Measurements from ENCODE around the gene PIAS4. TPM values are rescaled to one million over a fixed set of nuclear protein-coding genes. Genes with fewer than 3 reads are reported as not detected.

Gene PIAS4
- total RNA-seq, 5 donors from 2014 or later (not counting 1 experiment from before 2014, with no cell fraction given) = 21.8 to 42.6 (median 31.4) TPM

GRCh38 chr19:4060621-4061177 is 53.2 kb downstream of the PIAS4 start:
- POLR2A ChIA-PET = no interaction called here
- ATAC-seq (replicated peaks in 1 of 4) = no peak
- Histone ChIP-seq H3K4me3 (ENCODE audit: control insufficient read depth in 1 of 2, extremely low read depth in 1 of 2, low read length in 1 of 2) (peak overlapping the region in 1 of 2 donors; percentile 36), H3K27me3 (replicated peaks in 1 of 2; ENCODE audit: control insufficient read depth in 2 of 2, extremely low read depth in 1 of 2, insufficient read depth in 2 of 2, low read length in 1 of 2) (no peaks in the 10 kb centered on the region), H3K4me1 (ENCODE audit: control insufficient read depth in 1 of 2, extremely low read depth in 1 of 2, insufficient read depth in 2 of 2, low read length in 2 of 2) (peaks cover 0 to 78% of the 10 kb centered on the region in 2 experiments), H3K27ac (ENCODE audit: low read length) (peak overlapping the region; percentile 92), H3K36me3 (ENCODE audit: control insufficient read depth in 2 of 2, extremely low read depth in 1 of 2, insufficient read depth in 1 of 2, low read length in 1 of 2) (peaks cover 7 to 27% of the 10 kb centered on the region in 2 donors), H3K9me3 (no peaks in the 10 kb centered on the region)
- DNase-seq = no peak
- Mint-ChIP-seq H3K4me1 (peaks cover 13 to 53% (median 42%) of the 10 kb centered on the region in 3 donors), H3K4me3 (peak overlapping the region; percentile 56 to 71 (median 59)), H3K36me3 (peaks cover 5% of the 10 kb centered on the region), H3K27me3 (no peaks in the 10 kb centered on the region), H3K9me3 (no peaks in the 10 kb centered on the region), H3K27ac (peak overlapping the region; percentile 85 to 88)
- WGBS (ENCODE audit: insufficient coverage) = 67% methylated on average over 5 of the region's 16 CpGs
- CTCF ChIA-PET = no interaction called here

- ChIA-PET POLR2A (no interaction called here), CTCF (no interaction called here)
- Histone ChIP-seq H3K36me3 (ENCODE audit: control insufficient read depth in 2 of 2, extremely low read depth in 1 of 2, insufficient read depth in 1 of 2, low read length in 1 of 2) (peaks cover 7 to 22% of the 10 kb centered on the region in 2 donors), H3K27me3 (replicated peaks in 1 of 2; ENCODE audit: control insufficient read depth in 2 of 2, extremely low read depth in 1 of 2, insufficient read depth in 2 of 2, low read length in 1 of 2) (no peaks in the 10 kb centered on the region), H3K4me3 (ENCODE audit: control insufficient read depth in 1 of 2, extremely low read depth in 1 of 2, low read length in 1 of 2) (peak overlapping the region in 1 of 2 donors; percentile 36), H3K9me3 (no peaks in the 10 kb centered on the region), H3K4me1 (ENCODE audit: control insufficient read depth in 1 of 2, extremely low read depth in 1 of 2, insufficient read depth in 2 of 2, low read length in 2 of 2) (peaks cover 0 to 73% of the 10 kb centered on the region in 2 experiments), H3K27ac (ENCODE audit: low read length) (peak overlapping the region; percentile 92)
- ATAC-seq (replicated peaks in 1 of 4) = no peak
- Mint-ChIP-seq H3K27ac (peak overlapping the region; percentile 27 to 80), H3K36me3 (no peaks in the 10 kb centered on the region), H3K4me3 (peak overlapping the region; percentile 9 to 75 (median 28)), H3K27me3 (no peaks in the 10 kb centered on the region), H3K4me1 (peaks cover 13 to 48% (median 37%) of the 10 kb centered on the region in 3 donors), H3K9me3 (no peaks in the 10 kb centered on the region)
- WGBS (ENCODE audit: insufficient coverage) = 47% methylated on average over 20 of the region's 23 CpGs
- peak in 17 of 35 experiments; percentile 25 to 54 (median 42) for DNase-seq
These were observed 53.7 kb downstream of the PIAS4 start for GRCh38 chr19:4061178-4061682.

GRCh38 chr19:4061683-4062418 is 54.3 kb downstream of the PIAS4 start:
- ChIA-PET POLR2A (no interaction called here), CTCF (no interaction called here)
- DNase-seq (no peak), ATAC-seq (replicated peaks in 1 of 4) (no peak)
- no peaks in the 10 kb centered on the region for H3K9me3 ChIP-seq
- no peaks in the 10 kb centered on the region for H3K27me3 Mint-ChIP-seq
- H3K27ac Mint-ChIP-seq = peak overlapping the region; percentile 49 to 76
- peak overlapping the region; percentile 63 for H3K27ac ChIP-seq (ENCODE audit: low read length)
- no peaks in the 10 kb centered on the region for H3K9me3 Mint-ChIP-seq
- 79% methylated on average over 20 of the region's 29 CpGs for WGBS (ENCODE audit: insufficient coverage)
- H3K36me3 ChIP-seq (ENCODE audit: control insufficient read depth in 2 of 2, extremely low read depth in 1 of 2, insufficient read depth in 1 of 2, low read length in 1 of 2) = peaks cover 7 to 22% of the 10 kb centered on the region in 2 donors
- no peak overlapping the region for H3K4me3 ChIP-seq (ENCODE audit: control insufficient read depth in 1 of 2, extremely low read depth in 1 of 2, low read length in 1 of 2)
- H3K27me3 ChIP-seq (replicated peaks in 1 of 2; ENCODE audit: control insufficient read depth in 2 of 2, extremely low read depth in 1 of 2, insufficient read depth in 2 of 2, low read length in 1 of 2) = no peaks in the 10 kb centered on the region
- H3K4me1 ChIP-seq (ENCODE audit: control insufficient read depth in 1 of 2, extremely low read depth in 1 of 2, insufficient read depth in 2 of 2, low read length in 2 of 2) = peaks cover 0 to 73% of the 10 kb centered on the region in 2 experiments
- H3K4me1 Mint-ChIP-seq = peaks cover 13 to 47% (median 36%) of the 10 kb centered on the region in 3 donors
- no peaks in the 10 kb centered on the region for H3K36me3 Mint-ChIP-seq
- peak overlapping the region in 2 of 3 donors; percentile 21 to 75 for H3K4me3 Mint-ChIP-seq

GRCh38 chr19:4062419-4063368 is 55.2 kb downstream of the PIAS4 start:
- Mint-ChIP-seq H3K4me3 (peak overlapping the region; percentile 51 to 86 (median 75)), H3K27me3 (no peaks in the 10 kb centered on the region), H3K4me1 (peaks cover 8 to 42% (median 31%) of the 10 kb centered on the region in 3 donors), H3K36me3 (no peaks in the 10 kb centered on the region), H3K9me3 (no peaks in the 10 kb centered on the region), H3K27ac (peak overlapping the region; percentile 49 to 92)
- Histone ChIP-seq H3K27ac (ENCODE audit: low read length) (peak overlapping the region; percentile 71), H3K27me3 (replicated peaks in 1 of 2; ENCODE audit: control insufficient read depth in 2 of 2, extremely low read depth in 1 of 2, insufficient read depth in 2 of 2, low read length in 1 of 2) (no peaks in the 10 kb centered on the region), H3K4me3 (ENCODE audit: control insufficient read depth in 1 of 2, extremely low read depth in 1 of 2, low read length in 1 of 2) (peak overlapping the region in 1 of 2 donors; percentile 51), H3K9me3 (no peaks in the 10 kb centered on the region), H3K4me1 (ENCODE audit: control insufficient read depth in 1 of 2, extremely low read depth in 1 of 2, insufficient read depth in 2 of 2, low read length in 2 of 2) (peaks cover 0 to 71% of the 10 kb centered on the region in 2 experiments), H3K36me3 (ENCODE audit: control insufficient read depth in 2 of 2, extremely low read depth in 1 of 2, insufficient read depth in 1 of 2, low read length in 1 of 2) (peaks cover 7 to 20% of the 10 kb centered on the region in 2 donors)
- DNase-seq (no peak), ATAC-seq (replicated peaks in 1 of 4) (no peak)
- POLR2A ChIA-PET = interaction anchor here in 1 of 2 donors (0.6 kb wide), 1 partner anchor 43 kb away, joined by 5 read pairs; no protein-coding TSS in a partner anchor
- WGBS (ENCODE audit: insufficient coverage) = 87% methylated on average over 20 of the region's 30 CpGs
- CTCF ChIA-PET = interaction anchor here in 1 of 2 donors (0.5 kb wide), 1 partner anchor 129 kb away, joined by 3 read pairs; no protein-coding TSS in a partner anchor

GRCh38 chr19:4063369-4064148 is 56.0 kb downstream of the PIAS4 start:
- Mint-ChIP-seq H3K27ac (peak overlapping the region; percentile 92), H3K4me3 (peak overlapping the region; percentile 75 to 86 (median 80)), H3K36me3 (no peaks in the 10 kb centered on the region), H3K27me3 (no peaks in the 10 kb centered on the region), H3K4me1 (peaks cover 11 to 46% (median 35%) of the 10 kb centered on the region in 3 donors), H3K9me3 (no peaks in the 10 kb centered on the region)
- H3K36me3 ChIP-seq (ENCODE audit: control insufficient read depth in 2 of 2, extremely low read depth in 1 of 2, insufficient read depth in 1 of 2, low read length in 1 of 2) = peaks cover 7 to 20% of the 10 kb centered on the region in 2 donors
- H3K27me3 ChIP-seq (replicated peaks in 1 of 2; ENCODE audit: control insufficient read depth in 2 of 2, extremely low read depth in 1 of 2, insufficient read depth in 2 of 2, low read length in 1 of 2) = no peaks in the 10 kb centered on the region
- peak overlapping the region; percentile 71 for H3K27ac ChIP-seq (ENCODE audit: low read length)
- DNase-seq (peak in 1 of 35 experiments; percentile 16), ATAC-seq (replicated peaks in 1 of 4) (no peak)
- ChIA-PET POLR2A (interaction anchor here in 1 of 2 donors (0.6 kb wide), 1 partner anchor 44 kb away, joined by 5 read pairs; no protein-coding TSS in a partner anchor), CTCF (interaction anchor here in 1 of 2 donors (0.5 kb wide), 1 partner anchor 128 kb away, joined by 3 read pairs; no protein-coding TSS in a partner anchor)
- H3K4me3 ChIP-seq (ENCODE audit: control insufficient read depth in 1 of 2, extremely low read depth in 1 of 2, low read length in 1 of 2) = peak overlapping the region; percentile 42 to 51
- 50% methylated on average over 27 of the region's 31 CpGs for WGBS (ENCODE audit: insufficient coverage)
- no peaks in the 10 kb centered on the region for H3K9me3 ChIP-seq
- H3K4me1 ChIP-seq (ENCODE audit: control insufficient read depth in 1 of 2, extremely low read depth in 1 of 2, insufficient read depth in 2 of 2, low read length in 2 of 2) = peaks cover 3 to 71% of the 10 kb centered on the region in 2 experiments

All from T-cell (primary cell).